ENCODE data around the gene MECR. TPM values are rescaled to one million over a fixed set of nuclear protein-coding genes. Genes with fewer than 3 reads are reported as not detected.

Gene MECR, protein sequence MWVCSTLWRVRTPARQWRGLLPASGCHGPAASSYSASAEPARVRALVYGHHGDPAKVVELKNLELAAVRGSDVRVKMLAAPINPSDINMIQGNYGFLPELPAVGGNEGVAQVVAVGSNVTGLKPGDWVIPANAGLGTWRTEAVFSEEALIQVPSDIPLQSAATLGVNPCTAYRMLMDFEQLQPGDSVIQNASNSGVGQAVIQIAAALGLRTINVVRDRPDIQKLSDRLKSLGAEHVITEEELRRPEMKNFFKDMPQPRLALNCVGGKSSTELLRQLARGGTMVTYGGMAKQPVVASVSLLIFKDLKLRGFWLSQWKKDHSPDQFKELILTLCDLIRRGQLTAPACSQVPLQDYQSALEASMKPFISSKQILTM
- 28.8 and 35.9 TPM in 2 replicates for total RNA-seq
- long read RNA-seq, transcript MECR-201 (10 exons, 1,353 nt), result major isoform, 33 of 85 reads
- long read RNA-seq, transcript MECR-202 (10 exons, 2,416 nt), result minor isoform, 11 of 85 reads
- long read RNA-seq, partial matches to known transcripts, result 9 of 85 reads
- long read RNA-seq, other reads (novel, unspliced or antisense), result 32 of 85 reads

DNA sequence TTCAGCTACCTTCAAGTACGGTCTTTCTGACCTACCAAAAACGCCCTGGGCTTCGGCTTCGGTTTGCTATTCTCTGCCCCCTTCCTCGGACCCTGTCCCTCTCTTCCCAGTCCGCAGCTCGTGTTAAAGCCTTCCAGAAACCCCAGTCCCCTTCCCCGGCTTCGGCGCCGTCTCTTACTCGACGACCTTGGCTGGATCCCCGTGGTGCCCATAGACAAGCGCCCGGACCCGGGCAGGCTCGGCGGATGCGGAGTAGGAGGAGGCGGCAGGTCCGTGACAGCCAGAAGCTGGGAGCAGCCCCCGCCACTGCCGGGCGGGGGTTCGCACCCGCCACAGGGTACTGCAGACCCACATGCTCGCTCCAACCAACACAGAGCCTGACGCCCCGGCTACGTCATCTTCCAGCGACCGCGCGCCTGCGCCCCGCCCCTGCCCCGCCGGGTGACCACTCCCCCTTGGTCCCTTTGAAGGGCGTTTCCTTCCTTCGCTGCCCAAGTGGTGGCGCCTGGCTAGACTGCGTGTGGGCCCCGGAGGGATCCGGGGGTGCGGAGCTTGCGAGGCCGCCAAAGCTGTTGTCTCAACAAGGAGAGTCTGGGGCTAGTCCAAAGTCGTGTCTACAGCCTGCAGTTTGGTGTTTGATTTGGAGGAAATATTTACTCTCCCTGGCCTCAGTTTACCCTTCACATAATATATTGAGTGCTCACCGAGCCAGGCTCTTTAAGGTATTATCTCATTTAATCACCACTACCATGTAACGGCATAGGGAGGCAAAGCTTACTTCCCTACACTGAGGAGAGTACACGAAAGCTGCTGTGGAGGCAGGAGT is at the start of gene MECR:
Gene MECR (minus strand): TSS at position 382 of the 826 bp plus-strand sequence. CDS start 28 bp downstream, at position 354.
- DNase-seq (ENCODE audit: low spot score, unreplicated experiment), result peak; percentile 94
- peaks cover 4% of the 10 kb centered on the region for H3K4me1 Mint-ChIP-seq (ENCODE audit: low read depth)
- peaks cover 19% of the 10 kb centered on the region for H3K27me3 Mint-ChIP-seq
- peak within 1 kb of the TSS; percentile 96 for H3K27ac Mint-ChIP-seq
- peak within 1 kb of the TSS; percentile 90 for H3K4me3 Mint-ChIP-seq (ENCODE audit: low read depth)
- H3K9me3 Mint-ChIP-seq (ENCODE audit: low read depth), result no peaks in the 10 kb centered on the region
- TF ChIP-seq, protein P1, sequence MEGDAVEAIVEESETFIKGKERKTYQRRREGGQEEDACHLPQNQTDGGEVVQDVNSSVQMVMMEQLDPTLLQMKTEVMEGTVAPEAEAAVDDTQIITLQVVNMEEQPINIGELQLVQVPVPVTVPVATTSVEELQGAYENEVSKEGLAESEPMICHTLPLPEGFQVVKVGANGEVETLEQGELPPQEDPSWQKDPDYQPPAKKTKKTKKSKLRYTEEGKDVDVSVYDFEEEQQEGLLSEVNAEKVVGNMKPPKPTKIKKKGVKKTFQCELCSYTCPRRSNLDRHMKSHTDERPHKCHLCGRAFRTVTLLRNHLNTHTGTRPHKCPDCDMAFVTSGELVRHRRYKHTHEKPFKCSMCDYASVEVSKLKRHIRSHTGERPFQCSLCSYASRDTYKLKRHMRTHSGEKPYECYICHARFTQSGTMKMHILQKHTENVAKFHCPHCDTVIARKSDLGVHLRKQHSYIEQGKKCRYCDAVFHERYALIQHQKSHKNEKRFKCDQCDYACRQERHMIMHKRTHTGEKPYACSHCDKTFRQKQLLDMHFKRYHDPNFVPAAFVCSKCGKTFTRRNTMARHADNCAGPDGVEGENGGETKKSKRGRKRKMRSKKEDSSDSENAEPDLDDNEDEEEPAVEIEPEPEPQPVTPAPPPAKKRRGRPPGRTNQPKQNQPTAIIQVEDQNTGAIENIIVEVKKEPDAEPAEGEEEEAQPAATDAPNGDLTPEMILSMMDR (IDR thresholded peaks at IDR 0.05; ENCODE audit: unreplicated experiment), result peak; percentile 42
- H3K36me3 Mint-ChIP-seq (ENCODE audit: insufficient read depth), result no peaks in the 10 kb centered on the region

DNA sequence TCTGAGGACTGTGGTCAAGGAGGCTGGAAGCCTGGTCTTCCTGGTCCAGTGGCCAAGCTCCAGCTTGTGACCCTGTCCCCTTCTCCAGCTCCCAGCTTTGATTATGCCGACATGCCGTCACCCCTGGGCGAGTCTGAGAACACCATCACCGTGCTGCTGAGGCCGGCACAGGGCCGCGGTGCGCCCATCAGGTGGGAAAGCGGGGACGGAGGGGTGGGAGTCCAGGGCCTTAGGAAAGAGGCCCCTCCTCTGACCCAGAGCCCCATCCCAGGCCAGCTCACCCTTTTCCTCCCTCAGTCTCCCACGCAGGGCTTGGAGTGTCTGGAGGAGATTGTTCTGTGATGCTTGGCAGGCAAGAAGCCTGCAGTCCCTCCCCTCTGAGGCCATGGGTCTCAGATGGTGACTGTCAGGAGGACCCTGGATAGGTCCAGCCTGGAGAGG is 49.2 kb upstream of the MECR start:
- Mint-ChIP-seq H3K4me1 (ENCODE audit: low read depth) (no peaks in the 10 kb centered on the region), H3K9me3 (ENCODE audit: low read depth) (peaks cover 4% of the 10 kb centered on the region), H3K27me3 (no peaks in the 10 kb centered on the region), H3K27ac (no peak overlapping the region), H3K36me3 (ENCODE audit: insufficient read depth) (peaks cover 22% of the 10 kb centered on the region), H3K4me3 (ENCODE audit: low read depth) (no peak overlapping the region)
- TF ChIP-seq, protein P1 (IDR thresholded peaks at IDR 0.05; ENCODE audit: unreplicated experiment), result no peak
- DNase-seq (ENCODE audit: low spot score, unreplicated experiment), result no peak

DNA sequence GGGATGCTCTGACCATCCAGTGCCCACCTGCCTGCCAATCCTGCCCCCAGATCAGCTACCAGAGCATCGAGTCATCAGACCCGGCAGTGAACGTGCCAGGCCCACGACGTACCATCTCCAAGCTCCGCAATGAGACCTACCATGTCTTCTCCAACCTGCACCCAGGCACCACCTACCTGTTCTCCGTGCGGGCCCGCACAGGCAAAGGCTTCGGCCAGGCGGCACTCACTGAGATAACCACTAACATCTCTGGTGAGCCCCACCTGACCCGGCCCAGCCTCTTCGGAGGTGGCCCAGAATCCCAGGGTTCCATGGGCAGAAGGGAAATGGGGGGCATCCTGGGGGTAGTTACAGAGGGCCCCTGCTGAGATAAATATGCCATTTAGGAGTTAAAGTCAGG is 48.7 kb upstream of the MECR start:
- Mint-ChIP-seq H3K4me3 (ENCODE audit: low read depth) (no peak overlapping the region), H3K27me3 (no peaks in the 10 kb centered on the region), H3K4me1 (ENCODE audit: low read depth) (no peaks in the 10 kb centered on the region), H3K36me3 (ENCODE audit: insufficient read depth) (peaks cover 22% of the 10 kb centered on the region), H3K27ac (no peak overlapping the region), H3K9me3 (ENCODE audit: low read depth) (peaks cover 4% of the 10 kb centered on the region)
- DNase-seq (ENCODE audit: low spot score, unreplicated experiment), result no peak
- TF ChIP-seq, protein P1 (IDR thresholded peaks at IDR 0.05; ENCODE audit: unreplicated experiment), result no peak

DNA sequence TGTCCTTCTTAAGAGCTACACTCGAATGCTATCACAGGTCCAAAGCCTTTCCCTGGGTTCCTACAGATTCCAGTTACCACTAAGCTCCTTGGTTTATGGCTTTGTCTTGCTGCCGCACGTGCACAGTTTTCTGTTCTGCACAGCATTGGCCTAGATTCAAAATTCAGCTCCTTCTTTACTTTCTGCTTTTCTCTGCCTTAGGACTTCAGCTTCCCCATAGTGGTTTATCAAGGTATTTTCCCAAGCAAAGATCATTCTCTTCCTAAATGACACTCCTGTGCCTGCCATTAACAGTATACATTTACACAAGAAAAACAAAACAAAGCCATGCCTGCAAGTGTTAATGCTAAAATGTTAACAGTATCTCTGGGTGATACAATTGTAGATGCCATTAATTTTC is 47.4 kb upstream of the MECR start:
- H3K27ac Mint-ChIP-seq, result no peak overlapping the region
- peaks cover 22% of the 10 kb centered on the region for H3K36me3 Mint-ChIP-seq (ENCODE audit: insufficient read depth)
- no peaks in the 10 kb centered on the region for H3K27me3 Mint-ChIP-seq
- peaks cover 4% of the 10 kb centered on the region for H3K9me3 Mint-ChIP-seq (ENCODE audit: low read depth)
- TF ChIP-seq, protein P1 (IDR thresholded peaks at IDR 0.05; ENCODE audit: unreplicated experiment), result no peak
- H3K4me1 Mint-ChIP-seq (ENCODE audit: low read depth), result no peaks in the 10 kb centered on the region
- no peak for DNase-seq (ENCODE audit: low spot score, unreplicated experiment)
- no peak overlapping the region for H3K4me3 Mint-ChIP-seq (ENCODE audit: low read depth)

DNA sequence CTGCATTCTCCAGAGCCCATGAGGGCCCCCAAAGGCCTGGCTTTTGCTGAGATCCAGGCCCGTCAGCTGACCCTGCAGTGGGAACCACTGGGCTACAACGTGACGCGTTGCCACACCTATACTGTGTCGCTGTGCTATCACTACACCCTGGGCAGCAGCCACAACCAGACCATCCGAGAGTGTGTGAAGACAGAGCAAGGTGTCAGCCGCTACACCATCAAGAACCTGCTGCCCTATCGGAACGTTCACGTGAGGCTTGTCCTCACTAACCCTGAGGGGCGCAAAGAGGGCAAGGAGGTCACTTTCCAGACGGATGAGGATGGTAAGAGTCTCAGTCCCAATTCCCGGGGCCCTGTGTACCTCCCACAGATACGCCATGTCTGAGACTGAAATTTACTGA is 44.7 kb upstream of the MECR start:
- no peak overlapping the region for H3K27ac Mint-ChIP-seq
- H3K9me3 Mint-ChIP-seq (ENCODE audit: low read depth), result peaks cover 4% of the 10 kb centered on the region
- TF ChIP-seq, protein P1 (IDR thresholded peaks at IDR 0.05; ENCODE audit: unreplicated experiment), result no peak
- H3K36me3 Mint-ChIP-seq (ENCODE audit: insufficient read depth), result peaks cover 22% of the 10 kb centered on the region
- H3K27me3 Mint-ChIP-seq, result no peaks in the 10 kb centered on the region
- peaks cover 20% of the 10 kb centered on the region for H3K4me1 Mint-ChIP-seq (ENCODE audit: low read depth)
- no peak for DNase-seq (ENCODE audit: low spot score, unreplicated experiment)
- no peak overlapping the region for H3K4me3 Mint-ChIP-seq (ENCODE audit: low read depth)

Data from progenitor cell of endocrine pancreas (in vitro differentiated cells).